T-helper 9 cell (primary cell): ENCODE data around the gene CLSTN2.

Source experiments
- DNase-seq: peaks from one replicate; pipeline ENCODE4 v3.0.0-alpha.2; 2020

The CLSTN2 gene

GRCh38 chr3:140468407-140468806, 533.4 kb downstream of the CLSTN2 start:
- DNase-seq: no peak

- DNase-seq: no peak
Measured at GRCh38 chr3:140469491-140469890, 534.5 kb downstream of the CLSTN2 start.

GRCh38 chr3:140470211-140470610, 535.2 kb downstream of the CLSTN2 start:
- no peak for DNase-seq

GRCh38 chr3:140470962-140471361, 536.0 kb downstream of the CLSTN2 start:
- DNase-seq: no peak

GRCh38 chr3:140472306-140473020, 537.5 kb downstream of the CLSTN2 start:
- no peak for DNase-seq

GRCh38 chr3:140487566-140487965, 552.6 kb downstream of the CLSTN2 start:
- DNase-seq: no peak

- DNase-seq: no peak
Measured at GRCh38 chr3:140493271-140493670, 558.3 kb downstream of the CLSTN2 start.

- no peak for DNase-seq
Measured at GRCh38 chr3:140494970-140495369, 560.0 kb downstream of the CLSTN2 start.

- DNase-seq: no peak
Measured at GRCh38 chr3:140497331-140497730, 562.3 kb downstream of the CLSTN2 start.

- no peak for DNase-seq
Measured at GRCh38 chr3:140499114-140499757, 564.3 kb downstream of the CLSTN2 start.

- DNase-seq: no peak
Measured at GRCh38 chr3:140500473-140500872, 565.5 kb downstream of the CLSTN2 start.

- no peak for DNase-seq
Measured at GRCh38 chr3:140501061-140501769, 566.2 kb downstream of the CLSTN2 start.

GRCh38 chr3:140501770-140502364, 566.9 kb downstream of the CLSTN2 start:
- no peak for DNase-seq

- no peak for DNase-seq
Measured at GRCh38 chr3:140505213-140505612, 570.2 kb downstream of the CLSTN2 start.

- no peak for DNase-seq
Measured at GRCh38 chr3:140505876-140506275, 570.9 kb downstream of the CLSTN2 start.

- DNase-seq: no peak
Measured at GRCh38 chr3:140508550-140508949, 573.6 kb downstream of the CLSTN2 start.

- no peak for DNase-seq
Measured at GRCh38 chr3:140509534-140509933, 574.5 kb downstream of the CLSTN2 start.

GRCh38 chr3:140510303-140510861, 575.4 kb downstream of the CLSTN2 start:
- no peak for DNase-seq

- no peak for DNase-seq
Measured at GRCh38 chr3:140521751-140522445, 586.9 kb downstream of the CLSTN2 start.

- no peak for DNase-seq
Measured at GRCh38 chr3:140522653-140523380, 587.8 kb downstream of the CLSTN2 start.

- no peak for DNase-seq
Measured at GRCh38 chr3:140523600-140523999, 588.6 kb downstream of the CLSTN2 start.

GRCh38 chr3:140527156-140527555, 592.2 kb downstream of the CLSTN2 start:
- DNase-seq: no peak
